Gastroesophageal sphincter (tissue), 4 donors: ENCODE measurements around the gene NRARP. TPM values are rescaled to one million over a fixed set of nuclear protein-coding genes. Genes with fewer than 3 reads are reported as not detected.
A peak's percentile ranks its signal among the peaks of the same experiment; 100 is the strongest.

Experiments used
- ATAC-seq: fragments of 150-250 bp; one replicate; pipeline ENCODE4 v1.9.1; 2016; ENCODE audit warnings: mild to moderate bottlenecking, moderate library complexity
- H3K27ac ChIP-seq, 4 donors: fragments of 200-600 bp; sonication (generic) in 3 of 4; 1 replicate in 3 of 4; 2 replicates in 1 of 4; pipeline ENCODE4 v1.5.1; 2016 to 2019
- H3K27me3 ChIP-seq: fragments of 200-600 bp; sonication (generic); one replicate; pipeline ENCODE4 v1.5.1; 2019
- H3K36me3 ChIP-seq, 2 donors: fragments of 200-600 bp; sonication (generic); one replicate each; pipeline ENCODE4 v1.5.1; 2019; ENCODE audit warnings: control low read depth in 1 of 2
- H3K4me1 ChIP-seq, 3 donors: fragments of 200-600 bp; sonication (generic); 1 replicate in 2 of 3; 2 replicates in 1 of 3; pipeline ENCODE4 v1.5.1; 2016 to 2019; ENCODE audit warnings: control low read depth in 2 of 3
- H3K4me3 ChIP-seq, 2 donors: fragments of 200-600 bp; sonication (generic); one replicate each; pipeline ENCODE4 v1.5.1; 2019; ENCODE audit warnings: mild to moderate bottlenecking in 1 of 2, moderate library complexity in 1 of 2
- H3K9me3 ChIP-seq, 3 donors: fragments of 200-600 bp; sonication (generic); one replicate each; pipeline ENCODE4 v1.5.1; 2017 to 2019; ENCODE audit warnings: control low read depth in 2 of 3
- EP300 ChIP-seq: sonication (generic); formaldehyde crosslinking; IDR thresholded peaks from one replicate; pipeline ENCODE4 v1.6.1; 2017; ENCODE audit warnings: antibody characterized with exemption, mild to moderate bottlenecking
- POLR2A ChIP-seq, 2 donors: fragments of 450-650 bp; IDR thresholded peaks; one replicate each; pipeline ENCODE4 v1.6.1; 2017; ENCODE audit warnings: antibody characterized with exemption in 2 of 2, mild to moderate bottlenecking in 2 of 2, moderate library complexity in 1 of 2
- POLR2AphosphoS5 ChIP-seq: sonication (generic); formaldehyde crosslinking; IDR thresholded peaks from one replicate; pipeline ENCODE4 v1.6.1; 2017; ENCODE audit warnings: antibody characterized with exemption
- WGBS, 2 donors: methylation state at CpG; one replicate each; pipeline ENCODE4 v1.1.5; 2018; ENCODE audit warnings: low coverage in 1 of 2; 5-methylcytosine and 5-hydroxymethylcytosine counted together
- total RNA-seq, 4 donors: library from RNA; depleted of rRNA; stranded (reverse); fragments of >200 nt; gene quantifications; one replicate each; pipeline ENCODE4 v1.1.0, GENCODE V29; 2016
- TF ChIP-seq, protein P1 (sequence below), 4 experiments: fragments of 200-600 bp in 2 of 4; fragments of 450-650 bp in 2 of 4; sonication (generic) in 1 of 4; IDR thresholded peaks; one replicate each; pipeline ENCODE4 v1.5.1; 2017 to 2019; ENCODE audit warnings: antibody characterized with exemption in 4 of 4, mild to moderate bottlenecking in 2 of 4, moderate library complexity in 2 of 4

The NRARP gene
- total RNA-seq, 4 donors from 2014 or later = 3.8 to 11.3 (median 4.3) TPM

DNA sequence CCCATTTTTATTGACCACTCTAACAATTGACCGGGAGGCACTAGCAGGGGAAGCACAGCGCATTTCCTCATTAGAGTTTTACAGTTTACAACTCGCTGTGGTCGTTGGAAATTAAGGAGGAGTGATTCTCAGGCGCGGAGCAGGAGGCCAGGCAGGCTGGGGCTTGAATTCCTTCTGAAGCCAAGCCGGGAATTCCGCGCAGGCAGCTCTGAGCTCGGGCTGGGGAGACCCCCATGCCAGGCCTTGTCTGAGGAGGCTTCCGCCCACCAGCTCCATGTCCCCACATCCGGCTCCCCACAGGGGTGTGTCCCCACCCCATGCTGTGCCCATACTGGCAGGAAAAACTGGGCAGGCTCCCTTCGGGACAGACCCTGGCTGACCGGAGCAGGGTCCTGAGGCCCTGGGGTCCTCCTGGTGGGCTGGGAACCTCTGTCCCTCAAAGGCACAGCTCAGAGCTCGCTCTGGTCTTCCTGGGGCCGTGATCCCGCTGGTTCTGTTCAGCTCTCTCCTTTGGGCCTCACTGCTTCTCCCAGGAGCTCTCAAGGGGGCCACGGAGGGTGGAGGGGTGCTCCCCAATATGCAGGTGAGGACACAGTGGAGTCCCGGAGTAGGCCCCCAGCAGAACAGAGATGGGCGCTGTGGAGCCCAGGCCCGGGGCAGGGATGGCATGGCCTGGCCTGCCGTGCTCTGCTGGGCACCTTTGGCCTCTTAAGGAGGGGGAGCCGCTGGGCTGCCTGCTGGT is 1.3 kb upstream of the NRARP start:
- TF ChIP-seq POLR2A (IDR thresholded peaks at IDR 0.05) (no peak), POLR2AphosphoS5 (no peak), EP300 (no peak)
- TF ChIP-seq, protein P1, sequence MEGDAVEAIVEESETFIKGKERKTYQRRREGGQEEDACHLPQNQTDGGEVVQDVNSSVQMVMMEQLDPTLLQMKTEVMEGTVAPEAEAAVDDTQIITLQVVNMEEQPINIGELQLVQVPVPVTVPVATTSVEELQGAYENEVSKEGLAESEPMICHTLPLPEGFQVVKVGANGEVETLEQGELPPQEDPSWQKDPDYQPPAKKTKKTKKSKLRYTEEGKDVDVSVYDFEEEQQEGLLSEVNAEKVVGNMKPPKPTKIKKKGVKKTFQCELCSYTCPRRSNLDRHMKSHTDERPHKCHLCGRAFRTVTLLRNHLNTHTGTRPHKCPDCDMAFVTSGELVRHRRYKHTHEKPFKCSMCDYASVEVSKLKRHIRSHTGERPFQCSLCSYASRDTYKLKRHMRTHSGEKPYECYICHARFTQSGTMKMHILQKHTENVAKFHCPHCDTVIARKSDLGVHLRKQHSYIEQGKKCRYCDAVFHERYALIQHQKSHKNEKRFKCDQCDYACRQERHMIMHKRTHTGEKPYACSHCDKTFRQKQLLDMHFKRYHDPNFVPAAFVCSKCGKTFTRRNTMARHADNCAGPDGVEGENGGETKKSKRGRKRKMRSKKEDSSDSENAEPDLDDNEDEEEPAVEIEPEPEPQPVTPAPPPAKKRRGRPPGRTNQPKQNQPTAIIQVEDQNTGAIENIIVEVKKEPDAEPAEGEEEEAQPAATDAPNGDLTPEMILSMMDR (IDR thresholded peaks at IDR 0.05) = no peak
- ATAC-seq = no peak
- H3K36me3 ChIP-seq = no peaks in the 10 kb centered on the region
- WGBS, 2 donors = no CpG with 5 or more reads among the region's 23 CpGs
- H3K27me3 ChIP-seq = peaks cover 92% of the 10 kb centered on the region
- H3K9me3 ChIP-seq = no peaks in the 10 kb centered on the region
- H3K4me3 ChIP-seq = peak overlapping the region in 1 of 2 donors; percentile 57
- peaks cover 0 to 87% (median 46%) of the 10 kb centered on the region in 3 donors for H3K4me1 ChIP-seq
- H3K27ac ChIP-seq = peak overlapping the region in 3 of 4 donors; percentile 67 to 82 (median 75)

DNA sequence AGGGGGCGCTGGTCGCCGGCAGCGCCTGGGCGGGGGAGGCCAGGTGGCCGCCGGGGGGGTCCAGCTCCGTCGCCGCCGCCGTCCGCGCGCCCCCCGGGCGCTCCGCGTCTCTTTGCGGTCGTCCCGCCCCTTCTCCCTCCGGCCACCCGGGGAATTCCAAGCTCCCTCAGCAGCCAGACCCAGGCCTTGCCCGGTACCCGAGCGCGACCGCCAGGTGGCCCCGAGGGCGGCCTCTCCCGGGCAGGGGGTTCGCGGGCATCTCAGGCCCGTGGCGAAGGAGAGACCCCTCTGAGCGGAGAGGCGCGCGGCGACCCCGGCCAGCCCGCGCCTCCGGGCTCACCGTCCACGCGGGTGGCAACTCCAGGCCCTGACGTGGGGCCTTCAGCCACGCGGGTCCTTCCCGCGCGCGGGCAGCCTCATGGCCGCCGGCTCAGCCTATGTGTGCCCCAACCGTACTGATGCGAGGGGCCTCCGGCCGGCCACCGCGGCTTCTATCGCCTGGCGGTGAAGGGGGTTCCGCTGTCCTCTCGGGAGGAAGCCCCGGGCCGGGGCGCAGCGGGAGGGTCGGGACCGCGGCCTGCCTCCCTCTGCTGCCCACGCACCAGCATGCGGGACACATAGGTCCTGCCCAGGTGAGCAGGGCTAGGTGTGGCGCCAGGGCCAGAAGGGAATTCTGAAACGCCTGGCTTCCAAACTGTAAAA is 529 bp upstream of the NRARP start:
- Histone ChIP-seq H3K9me3 (no peaks in the 10 kb centered on the region), H3K36me3 (no peaks in the 10 kb centered on the region), H3K4me3 (peak overlapping the region in 1 of 2 donors; percentile 57), H3K27me3 (peaks cover 92% of the 10 kb centered on the region), H3K4me1 (peaks cover 0 to 81% (median 46%) of the 10 kb centered on the region in 3 donors), H3K27ac (peak overlapping the region in 3 of 4 donors; percentile 67 to 82 (median 75))
- TF ChIP-seq POLR2A (IDR thresholded peaks at IDR 0.05) = no peak
- TF ChIP-seq, protein P1 (IDR thresholded peaks at IDR 0.05) = peak in 3 of 4 experiments; percentile 46 to 69 (median 61)
- peak; percentile 54 for ATAC-seq
- no CpG with 5 or more reads among the region's 78 CpGs for WGBS, 2 donors

DNA sequence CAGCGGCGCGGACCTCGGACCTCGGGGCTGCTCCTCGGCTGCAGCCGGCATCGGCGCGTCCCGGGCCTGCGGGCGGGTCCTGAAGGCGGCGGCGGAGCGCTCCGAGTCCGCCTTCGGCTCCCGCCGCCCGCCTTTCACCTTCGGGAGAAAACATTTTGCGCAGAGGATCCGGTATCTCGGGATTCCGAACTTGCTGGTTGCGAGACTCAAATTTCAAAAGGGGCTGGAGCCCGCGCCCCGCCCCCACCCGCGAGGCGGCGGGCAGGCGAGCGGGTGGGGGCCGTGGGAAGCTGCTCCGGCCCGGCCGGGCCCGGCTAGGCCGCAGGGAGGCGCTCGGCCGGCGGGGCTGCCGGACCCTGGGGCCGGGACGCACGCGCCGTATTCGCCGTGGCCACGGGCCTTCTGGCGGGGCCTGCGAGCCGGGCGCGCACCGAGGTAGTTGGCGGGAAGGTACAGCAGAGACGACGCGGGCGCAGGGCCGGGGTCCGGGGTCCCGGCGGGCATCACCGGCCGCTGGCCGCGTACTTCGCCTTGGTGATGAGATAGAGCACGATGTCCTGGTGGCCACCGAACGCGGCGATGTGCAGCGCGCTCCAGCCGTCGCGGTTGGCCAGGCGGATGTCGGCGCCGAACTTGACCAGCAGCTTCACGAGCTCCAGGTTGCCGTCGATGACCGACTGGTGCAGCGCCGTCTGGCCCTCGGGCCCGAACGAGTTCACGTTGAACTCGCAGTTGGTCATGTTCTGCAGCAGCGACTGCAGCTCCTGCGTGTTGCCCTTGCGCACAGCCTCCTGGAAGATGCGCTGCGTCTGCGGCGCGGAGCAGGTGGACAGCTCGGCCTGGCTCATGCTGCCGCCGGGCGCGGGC is 757 bp downstream of the NRARP start:
- no peaks in the 10 kb centered on the region for H3K36me3 ChIP-seq
- H3K4me3 ChIP-seq = peak overlapping the region; percentile 28 to 57
- H3K4me1 ChIP-seq = peaks cover 0 to 81% (median 35%) of the 10 kb centered on the region in 3 donors
- H3K9me3 ChIP-seq = no peaks in the 10 kb centered on the region
- H3K27ac ChIP-seq = peak overlapping the region in 3 of 4 donors; percentile 67 to 78 (median 70)
- no peak for TF ChIP-seq EP300
- TF ChIP-seq, protein P1 (IDR thresholded peaks at IDR 0.05) = peak in 1 of 4 experiments; percentile 10
- 0% methylated on average over 20 of the region's 115 CpGs; no CpG with 5 or more reads in 1 of the 2 donors for WGBS, 2 donors
- H3K27me3 ChIP-seq = peaks cover 92% of the 10 kb centered on the region
- no peak for ATAC-seq

DNA sequence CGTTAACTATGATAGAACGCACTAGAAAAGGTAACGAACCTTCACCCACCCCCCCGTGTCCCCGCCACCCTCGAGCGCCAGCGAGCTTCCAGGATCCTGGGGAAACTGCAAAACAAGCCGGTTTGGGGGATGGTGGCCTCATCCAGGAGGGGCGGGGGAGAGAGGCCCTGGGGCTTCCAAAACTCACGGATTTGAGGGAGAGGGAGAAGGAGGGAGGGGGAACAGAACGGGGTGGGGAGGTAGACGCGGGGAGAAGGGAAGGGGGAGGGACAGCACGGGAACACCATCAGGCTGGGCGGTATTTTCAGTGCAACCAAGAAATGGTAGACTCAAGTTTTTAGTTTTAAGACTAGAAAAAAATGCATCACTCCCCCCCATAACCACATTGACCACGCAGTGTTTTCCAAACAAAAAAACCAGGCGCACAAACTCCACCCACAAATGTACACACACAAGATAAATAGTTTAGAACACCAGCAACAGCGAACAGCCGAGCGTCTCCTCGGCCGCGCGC is 1.4 kb downstream of the NRARP start:
- H3K9me3 ChIP-seq = no peaks in the 10 kb centered on the region
- H3K4me1 ChIP-seq = peaks cover 0 to 81% (median 32%) of the 10 kb centered on the region in 3 donors
- no peaks in the 10 kb centered on the region for H3K36me3 ChIP-seq
- WGBS, 2 donors = 2 to 3% methylated on average over 10 to 25 of the region's 25 CpGs
- H3K4me3 ChIP-seq = peak overlapping the region; percentile 28 to 57
- TF ChIP-seq POLR2A (IDR thresholded peaks at IDR 0.05) (no peak), EP300 (no peak), POLR2AphosphoS5 (no peak)
- TF ChIP-seq, protein P1 (IDR thresholded peaks at IDR 0.05) = no peak
- H3K27ac ChIP-seq = peak overlapping the region in 3 of 4 donors; percentile 67 to 78 (median 70)
- peaks cover 92% of the 10 kb centered on the region for H3K27me3 ChIP-seq
- ATAC-seq = no peak
